DOHH2 (cell line): ENCODE data around the gene CREBBP.

Source experiments
- CTCF ChIP-seq: fragments of 200-600 bp; sonication (generic); IDR thresholded peaks from one replicate; pipeline ENCODE4 v1.5.1; 2014; ENCODE audit warnings: antibody characterized with exemption, mild to moderate bottlenecking, low read depth, low read length; ENCODE audit not compliant: poor library complexity, severe bottlenecking
- EZH2phosphoT487 ChIP-seq: fragments of 200-600 bp; sonication (generic); IDR thresholded peaks from 2 replicates; pipeline ENCODE4 v1.6.1; 2017; ENCODE audit warnings: borderline replicate concordance, mild to moderate bottlenecking, antibody characterized with exemption, low read length, moderate library complexity, mixed read lengths

- no peak for TF ChIP-seq CTCF
- TF ChIP-seq EZH2phosphoT487 = no peak
These were observed 140.3 kb downstream of the CREBBP start for GRCh38 chr16:3740186-3740585.
